K562 (cell line): Measurements from ENCODE around the gene ECM2. TPM values are rescaled to one million over a fixed set of nuclear protein-coding genes. Genes with fewer than 3 reads are reported as not detected.

ENCODE experiments used
- ATAC-seq: fragments of 200-7000 bp; cut with Tn5 transposase; 3 replicates; pipeline ENCODE4 v1.9.1; 2020; ENCODE audit warnings: moderate library complexity
- BruUV-seq: library from RNA; stranded (reverse); fragments of 400-500 nt; replicated peaks from 2 replicates; lab custom pipeline; 2021; lab: Mats Ljungman, UMichigan
- CTCF ChIA-PET: fragments of 300-600 bp; formaldehyde crosslinking; extraction: SDS; loops from one replicate; lab custom pipeline; 2021; ENCODE audit warnings: low intra/inter-chr PET ratio; lab: Yijun Ruan, JAX
- POLR2A ChIA-PET: fragments of 300-600, 350-650 bp; sonication (Branson Sonifier 250); formaldehyde crosslinking; extraction: SDS; loops from one replicate; lab custom pipeline; 2021; ENCODE audit warnings: antibody characterized with exemption, inconsistent platforms; lab: Yijun Ruan, JAX
- DNase-seq, 4 experiments: peaks; one replicate each; pipeline versions ENCODE4 v3.0.0 to v3.0.0-alpha.2; 2011 to 2018; ENCODE audit warnings: low spot score in 3 of 4, mixed read lengths in 3 of 4; ENCODE audit errors: extremely low read depth in 1 of 4
- FAIRE-seq: peaks from 2 replicates; lab custom pipeline; 2011; peaks lifted over from hg19 to GRCh38; lab: Jason Lieb, UNC
- H2AFZ ChIP-seq: 2 replicates; pipeline ENCODE4 v1.6.0; 2011; ENCODE audit warnings: low read depth, low read length, control low read depth, inconsistent platforms
- H3K27ac ChIP-seq: fragments of 200-600 bp; 3 replicates; pipeline ENCODE4 v1.8.0; 2011; ENCODE audit warnings: low read depth, mild to moderate bottlenecking, control low read depth, inconsistent platforms, low read length, moderate library complexity, mixed read lengths; ENCODE audit errors: extremely low read depth
- H3K27me3 ChIP-seq, 2 experiments: fragments of 300-600 bp in 1 of 2; 2 replicates in 1 of 2; 3 replicates in 1 of 2; pipeline versions ENCODE4 v1.6.0 to v1.8.0; 2011; ENCODE audit warnings: inconsistent platforms in 2 of 2, low read length in 2 of 2, mild to moderate bottlenecking in 1 of 2, mixed read lengths in 1 of 2, moderate library complexity in 1 of 2; ENCODE audit not compliant: control insufficient read depth in 2 of 2, insufficient read depth in 2 of 2
- H3K36me3 ChIP-seq: fragments of 300-600 bp; 3 replicates; pipeline ENCODE4 v1.8.0; 2011; ENCODE audit warnings: mild to moderate bottlenecking, low read length, inconsistent platforms; ENCODE audit not compliant: control insufficient read depth, insufficient read depth
- H3K4me1 ChIP-seq, 2 experiments: fragments of 200-600 bp in 1 of 2; replicated peaks in 1 of 2; 2 replicates in 1 of 2; 3 replicates in 1 of 2; pipeline versions ENCODE4 v1.5.1 to v1.8.0; 2011; ENCODE audit warnings: inconsistent platforms in 2 of 2, low read length in 2 of 2, mild to moderate bottlenecking in 1 of 2, mixed read lengths in 1 of 2, moderate library complexity in 1 of 2; ENCODE audit not compliant: control insufficient read depth in 2 of 2, insufficient read depth in 2 of 2
- H3K4me2 ChIP-seq: 2 replicates; pipeline ENCODE4 v1.6.1; 2011; ENCODE audit warnings: low read length, control low read depth, inconsistent platforms, mixed read lengths; ENCODE audit not compliant: insufficient read depth
- H3K4me3 ChIP-seq: fragments of 200-600 bp; sonication (generic), shearing (Covaris generic); 2 replicates; pipeline ENCODE4 v1.5.1; 2016; ENCODE audit warnings: control low read depth, inconsistent platforms
- H3K79me2 ChIP-seq: fragments of 200-600 bp; 3 replicates; pipeline ENCODE4 v1.8.0; 2011; ENCODE audit warnings: low read length, inconsistent platforms; ENCODE audit not compliant: control insufficient read depth, insufficient read depth
- H3K9ac ChIP-seq, 2 experiments: 2 replicates each; pipeline versions ENCODE4 v1.6.0 to v1.6.1; 2011; ENCODE audit warnings: low read depth in 2 of 2, low read length in 2 of 2, control low read depth in 1 of 2, inconsistent platforms in 1 of 2, mild to moderate bottlenecking in 1 of 2, mixed read lengths in 1 of 2; ENCODE audit not compliant: insufficient read depth in 1 of 2
- H3K9me1 ChIP-seq: one replicate; pipeline ENCODE4 v1.6.0; 2011; ENCODE audit warnings: inconsistent platforms, mild to moderate bottlenecking, low read length, moderate library complexity; ENCODE audit not compliant: control insufficient read depth, insufficient read depth
- H3K9me3 ChIP-seq: replicated peaks from 2 replicates; pipeline ENCODE4 v1.5.1; 2011; ENCODE audit warnings: low read depth, low read length, inconsistent platforms; ENCODE audit not compliant: control insufficient read depth, insufficient read depth
- H4K20me1 ChIP-seq: replicated peaks from 2 replicates; pipeline ENCODE4 v1.6.1; 2011; ENCODE audit warnings: low read length, inconsistent platforms, mixed read lengths; ENCODE audit not compliant: control insufficient read depth, insufficient read depth
- CEBPG ChIP-seq, 3 experiments: fragments of 200-800 bp in 1 of 3; sonication (Bioruptor generic) in 1 of 3; sonication (generic) in 1 of 3; formaldehyde crosslinking in 1 of 3; IDR thresholded peaks in 2 of 3; conservative IDR thresholded peaks in 1 of 3; 2 replicates each; pipeline versions ENCODE4 v1.6.1 to v1.8.0; 2016 to 2022; ENCODE audit warnings: missing compliant biosample characterization in 2 of 3, missing genetic modification characterization in 2 of 3, mild to moderate bottlenecking in 1 of 3, missing genetic modification reagents in 1 of 3
- DEAF1 ChIP-seq: fragments of 450-650 bp; formaldehyde crosslinking; IDR thresholded peaks from 2 replicates; pipeline ENCODE4 v1.4.0; 2020; ENCODE audit warnings: mild to moderate bottlenecking, moderate library complexity
- XRCC5 ChIP-seq: fragments of 200-400 bp; formaldehyde crosslinking; IDR thresholded peaks from 2 replicates; pipeline ENCODE4 v1.6.1; 2017; ENCODE audit warnings: low read depth, mild to moderate bottlenecking, low read length
- WGBS: fragments of 100-300 bp; shearing (Covaris generic); methylation state at CpG from one replicate; pipeline ENCODE4 v1.1.6; 2016; ENCODE audit warnings: low coverage, mixed read lengths; ENCODE audit not compliant: insufficient coverage; ENCODE audit errors: missing lambda C conversion rate; 5-methylcytosine and 5-hydroxymethylcytosine counted together
- in situ Hi-C: fragments of 300-500 bp; cut with MboI; formaldehyde crosslinking; loops from 4 replicates; pipeline ENCODE4 v1.15.0; 2018; ENCODE audit warnings: inconsistent platforms, mixed read lengths
- intact Hi-C: fragments of 100-400 bp; cut with micrococcal nuclease; formaldehyde crosslinking; loops from 2 replicates; pipeline ENCODE4 v1.14.2; 2022
- polyA plus RNA-seq, 8 experiments: library from polyadenylated mRNA; depleted of rRNA in 4 of 8; stranded (reverse) in 5 of 8; unstranded in 3 of 8; fragments of >200 nt; fragmentation: Nextera tagmentation in 2 of 8; fragmentation: Illumina TruSeq in 1 of 8; extraction: Ambion mirVana in 2 of 8; extraction: Trizol in 1 of 8; gene quantifications; 2 replicates each; pipeline versions ENCODE4 v1.2.1 to v1.2.3, GENCODE V29; 2011 to 2014; ENCODE audit warnings: inconsistent platforms in 1 of 8, missing spikeins in 1 of 8
- total RNA-seq, 7 experiments: library from RNA; depleted of rRNA in 6 of 7; stranded (reverse); fragments of >200 nt in 6 of 7; fragmentation: Illumina TruSeq in 2 of 7; extraction: Trizol in 2 of 7; gene quantifications; 2 replicates each; pipeline versions ENCODE4 v1.2.1 to v1.2.3, GENCODE V29; 2011 to 2021; ENCODE audit warnings: low replicate concordance in 1 of 7
- TF ChIP-seq, protein P1 (sequence below): fragments of 250-450 bp; sonication (Bioruptor Pico); IDR thresholded peaks from 2 replicates; pipeline ENCODE4 v1.5.0; 2021; ENCODE audit warnings: mild to moderate bottlenecking, moderate library complexity

ECM2 gene
- total and polyA plus RNA-seq, 9 of the 15 experiments (the other 6 are each of a cell fraction or from before 2014, with no cell fraction given), result 0.03 to 0.07 TPM; not detected in 7

DNA sequence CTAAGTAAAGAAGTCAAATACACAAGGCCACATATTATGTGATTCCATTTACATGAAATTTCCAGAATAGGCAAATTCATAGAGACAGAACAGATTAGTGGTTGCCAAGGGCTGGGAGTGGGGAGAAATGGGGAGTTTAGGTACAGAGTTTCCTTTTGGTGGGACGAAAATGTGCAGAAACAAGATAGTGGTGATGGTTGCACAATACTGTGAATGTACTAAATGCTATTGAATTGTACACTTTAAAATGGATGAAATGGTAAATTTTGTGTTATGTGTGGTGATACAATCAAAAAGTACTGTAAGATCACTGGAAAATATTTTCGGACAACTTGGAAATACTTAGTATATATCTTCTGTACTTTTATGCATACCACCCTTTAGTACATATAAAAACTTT, 15.0 kb downstream of the ECM2 start (continued):
- TF ChIP-seq, protein P1, sequence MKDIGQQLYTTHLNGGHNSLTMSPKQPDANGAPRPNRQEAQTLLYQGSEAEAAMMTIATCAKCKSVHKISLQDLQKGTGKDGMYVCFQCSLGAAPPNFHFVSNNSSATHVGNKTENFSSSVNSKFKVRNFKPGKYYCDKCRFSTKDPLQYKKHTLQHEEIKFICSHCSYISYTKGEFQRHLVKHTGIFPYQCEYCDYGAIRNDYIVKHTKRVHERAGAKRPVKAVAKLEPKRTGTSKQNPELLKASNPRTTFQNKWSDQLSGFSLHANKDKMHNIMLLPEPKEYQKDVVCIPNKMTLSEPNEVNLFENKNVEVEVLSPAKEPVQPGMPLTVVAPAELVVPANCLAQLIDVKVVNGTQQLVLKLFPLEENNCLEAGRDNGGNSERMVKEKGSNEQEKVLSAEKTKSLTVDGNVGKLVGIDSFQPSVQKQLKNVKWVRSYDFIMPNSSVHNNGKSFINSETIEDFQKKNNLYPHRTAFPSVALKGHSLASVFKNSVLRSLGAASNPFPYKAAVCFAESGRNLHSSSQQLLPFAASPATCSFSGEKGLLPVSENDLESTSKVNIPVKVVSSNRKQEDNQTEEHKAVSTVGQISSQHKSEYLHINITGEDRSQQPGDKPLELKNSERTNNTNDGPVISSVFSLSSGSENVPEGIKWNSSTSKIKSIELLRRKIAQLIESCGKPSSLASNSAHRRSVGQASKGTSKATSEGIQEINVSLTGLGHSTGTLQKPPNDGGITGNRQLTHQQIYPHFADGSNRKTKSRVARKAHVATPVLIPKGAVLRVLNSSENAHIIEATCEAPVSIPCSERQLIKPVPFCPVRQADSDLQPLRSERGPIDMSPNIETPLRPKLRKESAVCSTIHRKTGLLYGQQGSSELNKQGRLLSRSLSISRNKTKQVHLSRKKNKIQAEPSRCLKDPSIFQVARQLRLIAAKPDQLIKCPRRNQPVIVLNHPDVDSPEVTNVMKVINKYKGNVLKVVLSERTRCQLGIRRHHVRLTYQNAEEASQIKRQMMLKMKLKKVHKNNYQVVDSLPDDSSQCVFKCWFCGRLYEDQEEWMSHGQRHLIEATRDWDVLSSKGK (CRISPR knock-in tag), result no peak
- TF ChIP-seq CEBPG (CRISPR knock-in tag; IDR thresholded peaks at IDR 0.05) (peak; percentile 37; the same call in 1 of the 2 replicates), CEBPG (tag; conservative IDR thresholded peaks at IDR 0.05 in 1 of 2, IDR thresholded peaks at IDR 0.05 in 1 of 2) (0 out of 4 replicates have a peak, but pooled peaks have one; percentile 20 to 30), XRCC5 (no peak)

DNA sequence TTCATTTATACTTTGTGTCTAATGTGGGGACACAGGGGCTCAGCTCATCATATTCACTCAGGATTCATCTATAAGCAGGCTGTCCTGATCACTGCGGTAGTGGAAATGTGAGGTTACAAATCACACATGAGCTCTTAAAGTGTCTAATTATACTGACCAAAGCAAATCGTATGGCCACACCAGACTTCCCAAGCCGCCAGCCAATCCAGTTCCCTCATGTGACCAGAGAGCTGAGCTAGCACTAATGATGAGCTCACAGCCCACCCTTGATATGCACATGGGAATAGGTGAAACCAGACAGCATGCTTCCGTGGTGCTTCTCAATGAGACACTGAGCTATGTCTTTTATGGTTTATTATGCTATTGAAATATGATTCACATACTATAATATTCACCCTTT, 17.6 kb downstream of the ECM2 start:
- no peak for DNase-seq
- Histone ChIP-seq H3K9me3 (no peaks in the 10 kb centered on the region), H3K4me3 (no peak overlapping the region), H3K36me3 (no peaks in the 10 kb centered on the region), H3K9ac (no peak overlapping the region), H2AFZ (no peak overlapping the region), H3K9me1 (no peaks in the 10 kb centered on the region), H3K4me1 (peaks cover 3 to 7% of the 10 kb centered on the region in 2 experiments; a peak in 3 of 5 replicates), H3K27me3 (no peaks in the 10 kb centered on the region), H3K27ac (no peak overlapping the region), H4K20me1 (no peaks in the 10 kb centered on the region), H3K79me2 (no peaks in the 10 kb centered on the region), H3K4me2 (no peak overlapping the region)
- POLR2A ChIA-PET, result interaction anchor here (0.6 to 1.5 kb wide), 2 partner anchors 12 to 17 kb away, joined by 3 to 4 read pairs; no protein-coding TSS in a partner anchor
- CTCF ChIA-PET, result no interaction called here
- WGBS, result 53% methylated on average over 4 of the region's 4 CpGs
- FAIRE-seq, result no peak
- BruUV-seq, result no TSS peak
- intact Hi-C loops (no loop called here), in situ Hi-C loops (no loop called here)
- ATAC-seq, result no peak
- no peak for TF ChIP-seq DEAF1 (CRISPR knock-in tag)
